Measurements from ENCODE around the gene NEK5. TPM values are rescaled to one million over a fixed set of nuclear protein-coding genes. Genes with fewer than 3 reads are reported as not detected.

NEK5 gene
- total RNA-seq, 1 experiment from 2014 or later: not detected

GRCh38 chr13:52053460-52053859 is 75.4 kb downstream of the NEK5 start:
- DNase-seq: no peak
- Histone ChIP-seq H3K4me1 (replicated peaks; ENCODE audit: insufficient read depth) (no peaks in the 10 kb centered on the region), H3F3A (ENCODE audit: insufficient read depth, low read depth) (no peaks in the 10 kb centered on the region), H3K79me2 (ENCODE audit: low read depth) (no peaks in the 10 kb centered on the region), H3K36me3 (ENCODE audit: low read depth) (no peaks in the 10 kb centered on the region), H3K27me3 (ENCODE audit: insufficient read depth, low read depth) (no peaks in the 10 kb centered on the region), H3K9me3 (ENCODE audit: insufficient read depth, low read depth) (no peaks in the 10 kb centered on the region), H2AFZ (no peak overlapping the region), H3K4me2 (no peak overlapping the region), H3K27ac (no peak overlapping the region), H4K20me1 (ENCODE audit: insufficient read depth) (no peaks in the 10 kb centered on the region), H3K9me2 (ENCODE audit: insufficient read depth) (no peaks in the 10 kb centered on the region), H3K4me3 (no peak overlapping the region)
- POLR2A ChIA-PET (ENCODE audit: unreplicated experiment): no interaction called here
- no peak for TF ChIP-seq EZH2 (IDR thresholded peaks at IDR 0.05; ENCODE audit: low read depth)
- no peak for TF ChIP-seq CTCF (conservative IDR thresholded peaks at IDR 0.05)
- intact Hi-C loops (cut with micrococcal nuclease; ENCODE audit: unreplicated experiment): no loop called here
- CTCF ChIA-PET: no interaction called here
- BruUV-seq (replicated peaks): no TSS peak

GRCh38 chr13:52051400-52051799 is 77.5 kb downstream of the NEK5 start:
- TF ChIP-seq EZH2 (IDR thresholded peaks at IDR 0.05; ENCODE audit: low read depth): no peak
- TF ChIP-seq CTCF (conservative IDR thresholded peaks at IDR 0.05): no peak
- Histone ChIP-seq H3K4me3 (no peak overlapping the region), H3K4me1 (replicated peaks; ENCODE audit: insufficient read depth) (no peaks in the 10 kb centered on the region), H3K9me2 (ENCODE audit: insufficient read depth) (no peaks in the 10 kb centered on the region), H3K79me2 (ENCODE audit: low read depth) (no peaks in the 10 kb centered on the region), H2AFZ (no peak overlapping the region), H3K27me3 (ENCODE audit: insufficient read depth, low read depth) (no peaks in the 10 kb centered on the region), H3K36me3 (ENCODE audit: low read depth) (no peaks in the 10 kb centered on the region), H3K27ac (no peak overlapping the region), H3F3A (ENCODE audit: insufficient read depth, low read depth) (no peaks in the 10 kb centered on the region), H3K9me3 (ENCODE audit: insufficient read depth, low read depth) (no peaks in the 10 kb centered on the region), H4K20me1 (ENCODE audit: insufficient read depth) (no peaks in the 10 kb centered on the region), H3K4me2 (no peak overlapping the region)
- CTCF ChIA-PET: no interaction called here
- intact Hi-C loops (cut with micrococcal nuclease; ENCODE audit: unreplicated experiment): no loop called here
- DNase-seq: no peak
- no TSS peak for BruUV-seq (replicated peaks)
- POLR2A ChIA-PET (ENCODE audit: unreplicated experiment): no interaction called here

GRCh38 chr13:52048516-52048915 is 80.4 kb downstream of the NEK5 start:
- TF ChIP-seq EZH2 (IDR thresholded peaks at IDR 0.05; ENCODE audit: low read depth) (no peak), CTCF (conservative IDR thresholded peaks at IDR 0.05) (no peak)
- H3K27me3 ChIP-seq (ENCODE audit: insufficient read depth, low read depth): no peaks in the 10 kb centered on the region
- no peaks in the 10 kb centered on the region for H4K20me1 ChIP-seq (ENCODE audit: insufficient read depth)
- ChIA-PET POLR2A (ENCODE audit: unreplicated experiment) (interaction anchor here (0.7 kb wide), 1 partner anchor 86 kb away, joined by 7 read pairs; no protein-coding TSS in a partner anchor), CTCF (no interaction called here)
- H3K36me3 ChIP-seq (ENCODE audit: low read depth): no peaks in the 10 kb centered on the region
- no peaks in the 10 kb centered on the region for H3K9me2 ChIP-seq (ENCODE audit: insufficient read depth)
- intact Hi-C loops (cut with micrococcal nuclease; ENCODE audit: unreplicated experiment): no loop called here
- no peak overlapping the region for H3K4me3 ChIP-seq
- no peak overlapping the region for H2AFZ ChIP-seq
- no peaks in the 10 kb centered on the region for H3F3A ChIP-seq (ENCODE audit: insufficient read depth, low read depth)
- H3K27ac ChIP-seq: no peak overlapping the region
- no peak overlapping the region for H3K4me2 ChIP-seq
- no peak for DNase-seq
- H3K79me2 ChIP-seq (ENCODE audit: low read depth): no peaks in the 10 kb centered on the region
- no peaks in the 10 kb centered on the region for H3K9me3 ChIP-seq (ENCODE audit: insufficient read depth, low read depth)
- no TSS peak for BruUV-seq (replicated peaks)
- H3K4me1 ChIP-seq (replicated peaks; ENCODE audit: insufficient read depth): no peaks in the 10 kb centered on the region
